OCI-LY3 (cell line): Measurements from ENCODE around the gene POLDIP2.

ENCODE experiments used
- H2AFZ ChIP-seq: fragments of 200-600, 300-600 bp; shearing (Covaris generic); 2 replicates; pipeline ENCODE4 v1.6.0; 2014; ENCODE audit warnings: antibody characterized with exemption, low read depth, low read length
- H3K27ac ChIP-seq: fragments of 200-600, 300-600 bp; sonication (generic); 2 replicates; pipeline ENCODE4 v1.5.1; 2014; ENCODE audit warnings: mild to moderate bottlenecking, low read length, moderate library complexity, mixed read lengths
- H3K27me3 ChIP-seq: fragments of 200-600, 300-600 bp; sonication (generic); 2 replicates; pipeline ENCODE4 v1.6.1; 2014; ENCODE audit warnings: low read depth, low read length, mixed read lengths
- H3K36me3 ChIP-seq: fragments of 200-600, 300-600 bp; sonication (generic); replicated peaks from 2 replicates; pipeline ENCODE3; 2014; ENCODE audit warnings: low read depth, low read length, mixed read lengths
- H3K4me1 ChIP-seq: fragments of 300-600, 200-600 bp; sonication (generic); 2 replicates; pipeline ENCODE4 v1.6.1; 2014; ENCODE audit warnings: low read length, mixed read lengths
- H3K4me2 ChIP-seq: fragments of 200-600, 300-600 bp; sonication (generic); 2 replicates; pipeline ENCODE4 v1.6.1; 2014; ENCODE audit warnings: low read length, mixed read lengths
- H3K4me3 ChIP-seq: fragments of 300-600, 200-600 bp; sonication (generic); 2 replicates; pipeline ENCODE4 v1.5.1; 2014; ENCODE audit warnings: antibody characterized with exemption, mild to moderate bottlenecking, low read length, moderate library complexity
- H3K79me2 ChIP-seq: fragments of 300-600, 200-600 bp; shearing (Covaris generic); 2 replicates; pipeline ENCODE4 v1.6.1; 2014; ENCODE audit warnings: mild to moderate bottlenecking, low read length, mixed read lengths
- H3K9ac ChIP-seq: fragments of 300-600, 200-600 bp; shearing (Covaris generic); 2 replicates; pipeline ENCODE4 v1.6.0; 2014; ENCODE audit warnings: mild to moderate bottlenecking, low read length, moderate library complexity
- H3K9me3 ChIP-seq: fragments of 200-600, 300-600 bp; shearing (Covaris generic); 2 replicates; pipeline ENCODE4 v1.6.1; 2014; ENCODE audit warnings: low read length, mixed read lengths; ENCODE audit not compliant: insufficient read depth
- H4K20me1 ChIP-seq: fragments of 200-600, 300-600 bp; sonication (generic); 2 replicates; pipeline ENCODE4 v1.6.1; 2016; ENCODE audit warnings: low read length, mixed read lengths; ENCODE audit not compliant: insufficient read depth
- CTCF ChIP-seq: fragments of 200-600, 300-600 bp; sonication (generic); IDR thresholded peaks from 2 replicates; pipeline ENCODE4 v1.5.1; 2014; ENCODE audit warnings: antibody characterized with exemption, low read length, low read depth
- EZH2phosphoT487 ChIP-seq: fragments of 200-600 bp; shearing (Covaris generic); IDR thresholded peaks from 2 replicates; pipeline ENCODE4 v1.6.1; 2018; ENCODE audit warnings: antibody characterized with exemption, mixed run types, low read depth

Gene POLDIP2

DNA sequence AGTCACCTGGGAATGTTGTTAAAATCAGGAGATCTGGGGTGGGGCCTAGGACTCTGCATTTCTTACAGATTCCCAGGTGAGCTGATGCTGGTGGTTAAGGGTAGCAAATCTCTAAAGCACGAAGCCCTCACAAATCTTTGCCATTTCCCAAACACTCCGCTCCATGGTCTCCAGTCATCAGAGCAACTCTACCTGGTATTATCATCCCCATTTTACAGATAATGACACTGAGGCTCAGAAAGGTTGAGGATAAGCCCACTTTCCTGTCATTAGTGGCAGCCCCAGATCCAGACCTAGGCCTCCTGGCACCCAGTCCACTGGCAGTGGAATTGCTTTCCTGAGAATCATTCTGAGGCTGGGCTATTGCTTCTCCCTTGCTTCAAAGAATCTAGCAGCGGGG is 39.9 kb upstream of the POLDIP2 start:
- Histone ChIP-seq H3K4me3 (no peak overlapping the region), H3K79me2 (no peaks in the 10 kb centered on the region), H2AFZ (no peak overlapping the region), H4K20me1 (no peaks in the 10 kb centered on the region), H3K36me3 (peaks cover 31% of the 10 kb centered on the region), H3K27me3 (no peaks in the 10 kb centered on the region), H3K4me2 (no peak overlapping the region), H3K4me1 (peaks cover 5% of the 10 kb centered on the region; the same call in 1 of the 2 replicates), H3K9me3 (no peaks in the 10 kb centered on the region), H3K9ac (no peak overlapping the region), H3K27ac (no peak overlapping the region)
- TF ChIP-seq EZH2phosphoT487 (no peak), CTCF (no peak)

GRCh38 chr17:28396635-28397239 is 39.4 kb upstream of the POLDIP2 start:
- Histone ChIP-seq H3K27me3 (no peaks in the 10 kb centered on the region), H3K4me1 (peaks cover 5% of the 10 kb centered on the region; the same call in 1 of the 2 replicates), H3K4me2 (no peak overlapping the region), H3K27ac (no peak overlapping the region), H2AFZ (no peak overlapping the region), H3K79me2 (no peaks in the 10 kb centered on the region), H4K20me1 (no peaks in the 10 kb centered on the region), H3K9me3 (no peaks in the 10 kb centered on the region), H3K4me3 (no peak overlapping the region), H3K36me3 (peaks cover 31% of the 10 kb centered on the region), H3K9ac (no peak overlapping the region)
- TF ChIP-seq EZH2phosphoT487 (no peak), CTCF (no peak)

DNA sequence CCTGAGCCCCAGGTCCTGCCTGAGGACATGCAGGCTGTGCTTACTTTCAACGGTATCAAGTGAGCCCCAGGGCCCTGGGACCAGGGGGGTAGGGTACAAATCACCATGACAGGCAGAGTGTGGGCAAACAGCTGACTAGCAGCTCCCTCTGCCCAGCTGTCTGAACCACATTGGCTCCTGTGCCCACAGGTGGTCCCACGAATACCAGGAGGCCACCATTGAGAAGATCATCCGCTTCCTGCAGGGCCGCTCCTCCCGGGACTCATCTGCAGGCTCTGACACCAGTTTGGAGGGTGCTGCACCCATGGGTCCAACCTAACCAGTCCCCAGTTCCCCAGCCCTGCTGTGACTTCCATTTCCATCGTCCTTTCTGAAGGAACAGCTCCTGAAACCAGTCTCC is 38.6 kb upstream of the POLDIP2 start:
- peaks cover 34% of the 10 kb centered on the region for H3K36me3 ChIP-seq
- no peak overlapping the region for H2AFZ ChIP-seq
- no peaks in the 10 kb centered on the region for H3K27me3 ChIP-seq
- TF ChIP-seq CTCF: no peak
- TF ChIP-seq EZH2phosphoT487: no peak
- no peaks in the 10 kb centered on the region for H3K79me2 ChIP-seq
- no peak overlapping the region for H3K27ac ChIP-seq
- peaks cover 5% of the 10 kb centered on the region; the same call in 1 of the 2 replicates for H3K4me1 ChIP-seq
- H4K20me1 ChIP-seq: no peaks in the 10 kb centered on the region
- H3K9ac ChIP-seq: no peak overlapping the region
- no peak overlapping the region for H3K4me3 ChIP-seq
- no peak overlapping the region for H3K4me2 ChIP-seq
- no peaks in the 10 kb centered on the region for H3K9me3 ChIP-seq

GRCh38 chr17:28395426-28395825 is 38.1 kb upstream of the POLDIP2 start:
- no peak for TF ChIP-seq EZH2phosphoT487
- TF ChIP-seq CTCF: no peak
- no peaks in the 10 kb centered on the region for H3K27me3 ChIP-seq
- no peak overlapping the region for H3K4me2 ChIP-seq
- H3K4me3 ChIP-seq: no peak overlapping the region
- no peaks in the 10 kb centered on the region for H4K20me1 ChIP-seq
- H2AFZ ChIP-seq: no peak overlapping the region
- no peaks in the 10 kb centered on the region for H3K9me3 ChIP-seq
- peaks cover 5% of the 10 kb centered on the region; the same call in 1 of the 2 replicates for H3K4me1 ChIP-seq
- H3K9ac ChIP-seq: no peak overlapping the region
- H3K79me2 ChIP-seq: no peaks in the 10 kb centered on the region
- no peak overlapping the region for H3K27ac ChIP-seq
- H3K36me3 ChIP-seq: peaks cover 37% of the 10 kb centered on the region
